Muscle of arm (tissue), 12 donors: ENCODE data around the gene STK35. TPM values are rescaled to one million over a fixed set of nuclear protein-coding genes. Genes with fewer than 3 reads are reported as not detected.
"Not testable (repeated sequence)": the region's sequence is repeated elsewhere in the genome, so short reads cannot be mapped to it uniquely, and the experiment has no call there.

ENCODE experiments used
- DNase-seq: peaks from one replicate; pipeline ENCODE4 v3.0.0-alpha.2; 2013
- polyA plus RNA-seq, 12 donors: library from polyadenylated mRNA; unstranded; fragments of 120-200 nt; gene quantifications; one replicate each; pipeline ENCODE4 v1.2.1, GENCODE V29; 2013; ENCODE audit not compliant: insufficient read length in 12 of 12

The STK35 gene
- polyA plus RNA-seq, 12 donors, result 6.9 to 14.3 (median 8.4) TPM; not detected in 1

DNA sequence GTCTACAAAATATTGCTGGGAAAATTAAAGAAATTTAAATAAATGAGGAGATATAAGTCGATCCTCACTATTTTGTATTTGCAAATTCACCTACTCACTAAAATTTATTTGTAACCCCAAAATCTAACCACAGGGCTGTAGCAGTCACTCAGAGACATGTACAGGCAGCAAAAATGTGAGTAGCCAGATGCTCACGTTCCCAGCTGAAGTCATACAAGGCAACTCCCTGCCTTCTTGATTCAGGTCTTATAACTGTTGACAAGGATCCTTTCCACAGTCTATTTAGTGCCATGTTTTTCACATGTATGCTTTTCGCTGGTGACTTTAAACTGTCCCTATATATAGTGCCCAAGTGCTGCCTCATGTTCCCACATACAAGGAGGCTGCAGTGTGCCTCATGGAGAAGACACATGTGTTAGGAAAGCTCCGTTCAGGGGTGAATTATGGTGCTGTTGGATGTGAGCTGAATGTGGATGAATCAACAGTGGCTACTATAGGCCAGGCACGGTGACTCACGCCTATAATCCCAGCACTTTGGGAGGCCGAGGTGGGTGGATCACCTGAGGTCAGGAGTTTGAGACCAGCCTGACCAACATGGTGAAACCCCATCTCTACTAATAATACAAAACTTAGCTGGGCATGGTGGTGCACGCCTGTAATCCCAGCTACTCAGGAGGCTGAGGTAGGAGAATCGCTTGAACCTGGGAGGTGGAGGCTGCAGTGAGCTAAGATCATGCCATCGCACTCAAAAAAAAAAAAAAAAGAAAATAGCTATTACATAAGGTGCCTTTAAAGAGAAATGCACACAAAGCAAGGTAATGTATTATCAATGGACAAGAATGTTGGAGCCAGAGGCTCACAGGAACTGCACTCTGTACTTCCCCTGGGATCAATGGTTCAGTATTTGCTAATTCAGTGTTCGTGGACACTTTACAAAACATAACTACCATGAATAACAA is 55.3 kb downstream of the STK35 start:
- DNase-seq, result no peak

DNA sequence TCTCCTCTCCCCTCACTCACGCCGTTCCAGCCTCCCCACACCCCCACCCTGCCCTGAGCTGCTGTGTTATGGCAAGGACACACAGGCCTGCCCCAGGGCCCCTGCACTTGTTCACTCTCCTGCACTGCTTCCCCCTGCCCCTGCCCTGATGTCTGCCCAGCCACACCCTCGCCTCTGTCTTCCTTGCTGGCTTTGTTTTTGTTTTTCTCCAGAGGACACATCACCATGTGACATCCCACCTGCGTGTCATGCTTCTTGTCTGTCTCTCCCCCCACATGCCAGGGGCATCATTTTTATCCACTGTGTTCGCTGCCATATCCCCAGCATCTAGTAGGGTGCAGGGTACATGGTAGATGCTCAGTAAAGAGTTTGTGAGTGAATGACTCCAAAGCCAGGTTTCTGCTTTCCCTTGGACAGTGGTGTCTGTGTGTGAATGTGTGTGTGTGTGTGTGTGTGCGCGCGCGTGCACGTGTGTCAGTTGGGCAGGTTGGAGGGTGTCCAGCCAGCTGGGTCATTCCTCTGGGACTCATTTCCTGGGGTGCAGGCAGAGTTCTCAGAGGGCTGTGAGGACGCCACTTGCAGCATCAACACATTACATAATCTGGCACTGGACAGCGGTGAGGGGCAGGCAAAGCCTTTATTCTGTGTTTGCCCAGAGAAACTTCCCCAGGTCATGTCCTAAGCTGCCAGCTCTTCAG is 60.6 kb downstream of the STK35 start:
- no peak for DNase-seq

DNA sequence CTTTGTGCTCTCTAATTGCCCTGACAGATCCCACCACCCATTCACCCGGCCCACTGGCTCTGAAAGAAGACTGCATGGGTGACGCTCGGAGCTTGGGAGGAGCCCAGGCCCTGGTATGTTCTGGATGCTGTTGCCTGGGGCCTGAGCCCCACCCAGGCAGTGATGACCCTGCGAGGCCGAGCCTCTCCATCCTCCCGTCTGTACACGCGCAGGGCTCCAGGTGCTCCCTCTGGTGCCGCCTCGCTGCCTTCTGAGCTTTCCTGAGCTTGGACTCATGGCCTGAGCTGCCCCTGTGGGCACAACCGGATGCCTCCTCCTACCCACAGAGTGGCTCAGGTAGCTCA is 61.2 kb downstream of the STK35 start:
- no peak for DNase-seq

DNA sequence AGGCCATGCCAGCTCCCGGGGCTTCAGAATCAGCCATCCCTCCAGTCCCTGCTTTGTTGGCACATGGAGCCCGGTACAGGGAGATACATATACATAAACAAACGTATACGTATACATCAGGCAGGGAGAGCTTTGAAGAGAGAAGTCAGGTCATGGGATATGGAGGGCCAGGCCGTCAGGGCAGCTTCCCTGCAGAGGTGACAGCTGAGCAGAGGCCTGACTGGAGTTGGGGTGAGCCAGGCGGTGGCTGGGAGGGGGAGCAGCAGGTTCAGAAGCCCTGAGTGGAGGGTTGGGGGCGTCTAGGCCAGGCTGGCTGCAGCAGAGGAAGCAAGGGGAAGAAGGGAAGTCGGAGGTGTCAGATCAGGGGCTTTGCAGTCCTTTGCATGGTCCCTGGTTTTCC is 61.7 kb downstream of the STK35 start:
- DNase-seq, result no peak

GRCh38 chr20:2163757-2164156 is 62.1 kb downstream of the STK35 start:
- no peak for DNase-seq

DNA sequence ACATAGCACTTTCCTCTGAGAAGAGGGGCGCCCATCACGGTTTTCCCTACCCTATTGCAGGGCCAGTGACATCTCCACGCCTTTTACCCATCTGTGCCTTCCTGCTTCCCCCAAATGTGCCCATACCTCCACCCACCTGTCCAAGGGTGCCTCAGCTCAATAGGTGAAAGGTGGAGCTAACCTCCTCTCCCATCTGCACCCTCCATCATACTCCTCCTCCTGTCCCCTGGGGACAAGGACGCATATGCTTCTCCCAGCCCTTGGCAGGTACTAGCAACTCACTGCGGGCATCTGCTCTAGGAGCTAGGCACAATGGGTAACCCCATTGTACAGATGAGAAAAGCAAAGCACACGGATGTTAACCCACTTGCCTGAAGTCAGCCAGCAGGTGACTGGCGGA is 62.8 kb downstream of the STK35 start:
- no peak for DNase-seq

GRCh38 chr20:2164966-2165365 is 63.3 kb downstream of the STK35 start:
- no peak for DNase-seq

- no peak for DNase-seq
These were observed 64.2 kb downstream of the STK35 start for GRCh38 chr20:2165871-2166270.

DNA sequence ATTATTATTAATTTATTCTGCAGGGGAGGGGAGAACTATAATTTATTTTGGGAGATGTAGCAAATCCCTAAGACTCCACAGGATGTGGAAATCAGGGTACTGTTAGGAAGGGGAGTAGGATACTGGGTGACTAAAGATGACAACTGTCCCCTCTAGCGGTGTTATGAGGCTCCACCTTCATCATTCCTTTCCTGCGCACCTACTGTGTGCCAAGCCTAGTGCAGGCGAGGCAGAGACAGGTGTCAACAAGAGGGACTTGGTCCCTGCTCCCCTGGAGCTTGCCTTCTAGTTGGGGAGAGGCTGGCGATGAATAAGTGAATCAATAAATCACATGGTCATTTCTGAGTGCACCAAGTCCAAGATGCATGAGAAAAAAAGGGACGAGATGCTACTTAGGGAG is 65.5 kb downstream of the STK35 start:
- no peak for DNase-seq

GRCh38 chr20:2168946-2169345 is 67.3 kb downstream of the STK35 start:
- DNase-seq, result no peak

DNA sequence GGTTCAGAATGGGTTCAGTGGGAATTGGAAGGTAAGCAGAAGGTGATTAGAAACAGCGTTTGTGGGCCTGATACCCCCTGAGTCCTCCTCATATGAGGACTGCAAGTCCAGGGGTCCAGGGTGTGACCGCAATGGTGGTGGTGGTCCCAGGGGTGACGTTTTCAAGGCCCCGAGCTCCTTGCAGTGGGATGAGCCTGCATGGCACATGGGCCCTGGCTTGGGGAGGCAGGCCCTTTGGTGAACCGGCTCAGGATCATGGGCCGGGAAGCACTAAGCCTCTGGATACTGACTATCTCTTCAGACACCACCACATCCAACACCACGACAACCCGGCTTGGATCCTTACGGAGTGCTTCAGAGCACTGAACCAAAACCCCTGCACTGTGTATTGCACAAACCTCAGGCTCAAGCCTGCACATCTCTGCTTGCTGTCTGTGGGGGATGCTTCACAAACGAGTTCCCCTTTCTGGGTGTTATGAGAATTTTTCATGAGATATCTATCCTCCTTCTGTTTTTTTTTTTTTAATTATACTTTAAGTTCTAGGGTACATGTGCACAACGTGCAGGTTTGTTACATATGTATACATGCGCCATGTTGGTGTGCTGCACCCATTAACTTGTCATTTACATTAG is 67.9 kb downstream of the STK35 start:
- no peak for DNase-seq

DNA sequence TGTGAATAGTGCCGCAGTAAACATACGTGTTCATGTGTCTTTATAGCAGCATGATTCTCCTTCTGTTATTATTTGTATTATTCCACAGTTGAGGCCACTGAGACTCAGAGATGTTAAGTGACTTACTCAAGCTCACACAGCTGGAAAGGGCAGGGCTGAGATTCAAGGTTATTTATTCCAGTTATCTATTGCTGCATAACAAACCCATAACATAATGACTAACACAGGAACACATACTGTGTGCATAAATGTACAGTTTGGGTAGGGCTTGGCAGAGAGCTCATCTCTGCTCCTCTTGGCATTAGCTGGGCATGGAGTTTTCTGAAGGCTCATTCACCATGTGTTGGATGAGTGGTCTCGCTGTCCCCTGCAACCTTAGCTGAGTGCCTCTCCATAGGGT is 68.8 kb downstream of the STK35 start:
- no peak for DNase-seq

DNA sequence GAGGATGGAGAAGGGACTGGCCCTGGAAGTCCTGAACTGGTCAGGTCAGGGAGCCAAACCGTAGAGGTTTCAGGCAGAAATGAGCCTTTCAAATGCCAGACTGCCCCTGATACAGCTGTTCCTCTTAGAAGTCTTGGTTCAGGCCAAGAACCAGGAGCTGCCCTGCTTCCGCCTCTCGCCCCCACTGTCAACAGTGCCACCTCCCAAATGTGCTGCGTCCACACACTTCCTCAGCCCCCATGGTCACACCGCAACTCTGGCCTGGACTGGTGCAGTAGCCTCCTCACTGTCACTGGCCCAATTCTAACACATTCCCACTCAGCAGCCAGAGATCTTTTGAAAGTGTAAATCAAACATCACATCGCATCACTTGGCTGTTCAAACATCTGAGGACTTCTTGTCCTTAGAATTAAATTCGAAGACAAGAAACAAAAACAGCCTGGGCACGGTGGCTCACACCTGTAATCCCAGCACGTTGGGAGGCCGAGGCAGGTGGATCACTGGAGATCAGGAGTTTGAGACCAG is 69.7 kb downstream of the STK35 start:
- no peak for DNase-seq

GRCh38 chr20:2171840-2172239 is 70.2 kb downstream of the STK35 start:
- DNase-seq, result not testable (repeated sequence)

DNA sequence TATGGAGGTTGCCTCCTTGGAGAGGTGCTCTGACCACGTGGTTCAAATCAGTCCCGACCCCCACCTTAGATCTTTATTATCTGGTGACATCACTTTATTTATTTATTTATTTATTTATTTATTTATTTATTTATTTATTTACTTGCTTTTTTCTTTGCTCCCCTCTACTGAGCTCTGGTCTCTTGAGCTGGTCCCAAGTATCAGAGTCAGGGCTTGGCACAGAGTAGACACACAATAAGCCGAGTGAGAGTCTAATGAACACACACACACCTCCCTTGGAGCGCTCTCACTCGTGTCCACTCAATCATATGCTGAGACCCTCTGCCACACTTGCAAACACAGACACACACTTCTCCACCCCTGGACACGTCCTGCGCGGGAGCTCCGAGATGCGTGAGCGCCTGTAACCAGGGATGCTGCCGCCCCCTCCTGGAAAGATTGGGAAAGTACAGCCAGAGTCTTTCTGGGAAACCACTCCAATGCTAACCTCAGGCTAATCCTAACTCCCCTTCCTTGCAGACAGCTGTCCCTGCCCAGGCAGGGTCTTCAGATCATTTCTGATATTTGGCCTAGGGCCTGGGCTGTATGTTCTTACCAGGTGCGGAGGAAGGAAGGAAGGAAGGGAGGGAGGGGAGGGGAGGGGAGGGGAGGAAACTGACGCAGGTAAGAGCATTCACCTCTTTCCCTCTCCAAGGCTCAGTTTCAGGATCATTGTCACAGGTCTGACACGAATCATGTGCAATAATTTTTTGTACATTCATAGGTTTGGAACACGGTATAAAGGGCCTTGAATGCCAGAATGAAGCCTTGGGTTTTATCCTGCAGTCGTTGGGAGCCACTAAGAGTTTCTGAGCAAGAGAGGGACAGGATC is 70.9 kb downstream of the STK35 start:
- DNase-seq, result peak; percentile 75

DNA sequence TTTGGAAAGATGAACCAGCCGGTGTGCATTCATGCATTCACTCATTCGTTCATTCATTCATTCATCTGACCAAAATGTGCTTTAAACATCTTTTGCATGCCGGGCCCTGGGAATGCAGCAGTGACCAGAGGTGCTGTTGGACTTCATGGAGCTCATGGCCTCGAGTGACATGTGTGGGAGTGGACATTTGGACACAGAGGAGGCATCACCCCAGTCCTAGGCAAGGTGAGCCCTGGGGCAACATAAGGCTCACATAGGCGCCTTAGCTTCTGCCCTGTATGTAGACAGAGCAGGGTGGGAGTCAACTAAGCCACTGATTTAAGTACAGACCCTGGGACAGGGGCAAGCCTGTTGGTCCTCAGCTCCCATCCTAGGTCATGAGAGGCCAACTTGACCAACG is 71.6 kb downstream of the STK35 start:
- DNase-seq, result no peak

DNA sequence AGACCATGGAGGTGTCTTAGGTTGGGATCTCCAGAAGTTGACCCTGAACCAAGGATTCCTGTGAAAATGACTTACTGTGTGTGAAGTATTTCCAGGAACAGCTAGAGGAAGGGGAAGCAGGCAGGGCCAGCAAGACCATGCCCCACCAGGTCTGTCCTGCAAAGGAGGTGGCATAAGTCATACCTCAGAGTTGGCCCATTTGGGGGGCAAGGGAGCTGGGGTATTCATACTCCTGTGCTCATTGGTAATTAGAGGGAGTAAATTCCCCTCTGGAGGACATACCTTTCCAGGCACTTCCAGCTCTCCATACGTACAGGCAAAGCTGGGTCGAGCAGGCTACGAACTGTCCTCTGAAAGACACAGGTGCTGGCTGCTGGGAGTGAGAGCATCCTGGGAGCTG is 72.4 kb downstream of the STK35 start:
- no peak for DNase-seq

DNA sequence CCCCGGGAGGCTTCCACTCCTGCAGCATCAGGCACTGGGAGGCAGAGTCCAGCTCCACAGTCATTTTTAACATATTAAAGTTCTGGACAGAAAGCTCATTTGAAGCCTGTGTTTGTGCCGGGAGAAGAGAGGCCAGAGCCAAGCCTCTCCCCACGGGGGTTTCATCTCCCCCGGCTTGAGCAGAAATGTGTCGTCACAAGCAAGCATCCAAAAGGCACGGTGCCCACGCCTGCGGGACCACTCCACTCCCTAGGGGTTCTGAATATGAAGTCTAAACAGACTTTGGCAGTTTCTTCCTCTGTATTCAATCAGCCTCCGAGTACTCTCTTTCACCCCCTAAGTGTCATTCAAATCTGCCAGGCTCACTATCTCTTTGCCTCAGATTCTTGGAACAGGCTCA is 75.3 kb downstream of the STK35 start:
- no peak for DNase-seq

GRCh38 chr20:2178318-2179232 is 76.9 kb downstream of the STK35 start:
- DNase-seq, result no peak

DNA sequence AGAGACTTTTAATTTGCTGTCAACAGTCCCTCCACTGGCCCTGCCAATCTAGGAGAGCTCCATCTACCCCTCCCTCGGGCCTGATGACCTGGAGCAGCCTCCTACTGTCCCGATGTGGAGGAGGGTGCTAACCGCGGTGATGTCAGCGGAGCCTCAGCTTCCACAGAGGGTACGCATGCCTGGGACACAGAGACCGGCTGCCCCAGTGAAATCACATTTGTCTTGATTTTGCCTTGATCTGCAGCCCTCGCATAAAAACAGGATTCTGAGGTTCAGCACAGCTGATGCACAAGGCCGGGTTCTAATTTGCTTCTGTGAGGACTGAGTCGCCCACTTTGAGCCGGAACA is 77.6 kb downstream of the STK35 start:
- no peak for DNase-seq

GRCh38 chr20:2179949-2180348 is 78.3 kb downstream of the STK35 start:
- no peak for DNase-seq
